NCI-H1092 (cell line): ENCODE data around the gene ADAMTS8.
A peak's percentile ranks its signal among the peaks of the same experiment; 100 is the strongest.
"Not testable (repeated sequence)": the region's sequence is repeated elsewhere in the genome, so short reads cannot be mapped to it uniquely, and the experiment has no call there.

Experiments used
- DNase-seq: peaks from one replicate; lab custom pipeline; 2025; lab: John Stamatoyannopoulos, UW

The ADAMTS8 gene

GRCh38 chr11:130438401-130439159, 10.2 kb upstream of the ADAMTS8 start:
- not testable (repeated sequence) for DNase-seq

- DNase-seq = no peak
Observed at GRCh38 chr11:130437848-130438247, 9.4 kb upstream of the ADAMTS8 start.

GRCh38 chr11:130436171-130436570, 7.8 kb upstream of the ADAMTS8 start:
- no peak for DNase-seq

- no peak for DNase-seq
Observed at GRCh38 chr11:130435671-130436070, 7.3 kb upstream of the ADAMTS8 start.

GRCh38 chr11:130434521-130435223, 6.3 kb upstream of the ADAMTS8 start:
- DNase-seq = peak; percentile 83

GRCh38 chr11:130433357-130433756, 4.9 kb upstream of the ADAMTS8 start:
- no peak for DNase-seq

GRCh38 chr11:130431801-130432200, 3.4 kb upstream of the ADAMTS8 start:
- no peak for DNase-seq

- peak; percentile 73 for DNase-seq
Observed at GRCh38 chr11:130431331-130431773, 2.9 kb upstream of the ADAMTS8 start.

- DNase-seq = no peak
Observed at GRCh38 chr11:130429983-130430382, 1.6 kb upstream of the ADAMTS8 start.

- DNase-seq = no peak
Observed at GRCh38 chr11:130429120-130429681, 792 bp upstream of the ADAMTS8 start.

- DNase-seq = peak; percentile 38
Observed at GRCh38 chr11:130427581-130428315, 661 bp downstream of the ADAMTS8 start.

- DNase-seq = peak; percentile 46
Observed at GRCh38 chr11:130426837-130427341, 1.5 kb downstream of the ADAMTS8 start.

- DNase-seq = no peak
Observed at GRCh38 chr11:130426223-130426836, 2.1 kb downstream of the ADAMTS8 start.

- no peak for DNase-seq
Observed at GRCh38 chr11:130425156-130425555, 3.3 kb downstream of the ADAMTS8 start.

- DNase-seq = no peak
Observed at GRCh38 chr11:130424613-130425140, 3.7 kb downstream of the ADAMTS8 start.

GRCh38 chr11:130423541-130424142, 4.8 kb downstream of the ADAMTS8 start:
- DNase-seq = no peak

- DNase-seq = no peak
Observed at GRCh38 chr11:130422251-130422995, 6.0 kb downstream of the ADAMTS8 start.

- no peak for DNase-seq
Observed at GRCh38 chr11:130421697-130422096, 6.7 kb downstream of the ADAMTS8 start.

- DNase-seq = no peak
Observed at GRCh38 chr11:130421199-130421585, 7.2 kb downstream of the ADAMTS8 start.

- no peak for DNase-seq
Observed at GRCh38 chr11:130420478-130421198, 7.8 kb downstream of the ADAMTS8 start.
